NCI-H2227 treated with DMSO at 0.1 percent for 48 hours (cell line): ENCODE results near the gene RNF19B.
"Not testable (repeated sequence)": the region's sequence is repeated elsewhere in the genome, so short reads cannot be mapped to it uniquely, and the experiment has no call there.

Source experiments
- DNase-seq: peaks from one replicate; lab custom pipeline; 2025; lab: John Stamatoyannopoulos, UW

The RNF19B gene

DNA sequence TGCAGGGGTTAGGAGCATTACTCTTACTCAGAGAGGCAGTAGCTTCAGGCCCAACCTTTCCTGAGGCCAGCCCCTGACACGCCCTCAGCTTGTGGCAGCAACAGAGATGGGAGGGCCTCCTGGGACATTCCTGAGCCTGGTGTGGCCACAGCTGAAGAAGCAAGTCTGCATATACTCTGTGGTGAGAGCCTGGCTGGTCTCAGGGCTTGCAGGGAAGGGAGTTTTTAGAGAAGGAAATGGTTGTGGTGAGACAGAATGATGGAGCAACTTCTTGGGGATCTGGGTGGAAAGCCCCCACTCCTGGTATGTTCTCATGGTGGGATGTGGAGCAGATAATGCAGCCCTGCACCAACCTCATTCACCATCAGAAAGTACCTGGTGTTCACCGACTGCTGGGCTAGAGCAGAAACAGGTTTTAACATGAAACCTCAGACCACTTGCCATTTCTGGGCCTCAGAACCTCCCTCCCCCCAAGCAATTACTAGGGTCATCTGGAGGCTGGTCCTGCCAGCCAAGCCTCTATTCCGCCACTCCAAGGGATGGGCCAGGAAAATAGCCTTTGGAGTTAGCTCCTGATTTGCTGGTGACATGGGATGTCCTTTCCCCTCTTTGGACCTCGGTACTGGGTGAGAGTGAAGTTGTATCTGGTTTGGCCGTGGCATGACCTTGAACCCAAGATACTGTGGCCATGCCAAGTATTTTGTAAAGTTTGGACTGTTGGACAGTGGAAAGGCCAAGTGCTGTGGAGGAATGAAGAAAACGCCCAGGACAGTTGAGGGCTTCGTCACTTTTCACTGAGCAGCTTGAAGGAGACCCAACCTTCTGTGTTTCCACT, 28.1 kb upstream of the RNF19B start:
- DNase-seq, result no peak

DNA sequence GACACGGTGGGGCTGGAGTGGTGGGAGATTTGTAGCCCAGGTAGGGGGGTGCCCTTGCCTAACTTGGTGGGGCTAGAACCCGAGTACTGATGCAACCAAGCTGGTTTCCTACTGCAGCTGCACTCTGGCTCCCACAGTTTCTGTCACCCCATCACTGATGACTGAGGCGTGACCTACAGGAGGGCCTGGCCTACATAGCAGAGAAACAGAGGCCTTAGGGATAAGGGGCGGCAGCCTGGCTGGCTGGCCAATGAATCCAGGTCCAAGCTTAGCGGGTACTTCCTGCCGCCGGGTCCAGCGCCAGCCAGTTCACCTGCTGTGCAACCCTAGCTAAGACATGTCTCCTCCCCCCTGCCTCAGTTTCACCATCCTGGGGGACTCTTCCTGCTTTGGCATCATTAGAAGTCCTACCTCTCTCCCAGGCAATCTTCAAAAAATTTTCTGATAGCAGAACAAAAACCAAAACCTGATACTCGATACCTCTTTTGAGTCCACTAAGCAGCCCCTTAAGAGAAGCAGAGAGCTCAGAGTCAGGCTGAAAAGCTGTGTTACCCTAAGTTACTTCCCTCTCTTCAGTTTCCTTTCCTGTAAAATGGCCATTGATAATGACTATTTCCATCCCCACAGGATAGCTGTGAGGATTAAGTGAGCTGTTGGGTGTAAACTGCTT, 27.3 kb upstream of the RNF19B start:
- DNase-seq, result no peak

GRCh38 chr1:32991386-32991785, 26.8 kb upstream of the RNF19B start:
- DNase-seq, result no peak

- DNase-seq, result no peak
Measured at GRCh38 chr1:32990887-32991286, 26.3 kb upstream of the RNF19B start.

GRCh38 chr1:32989160-32990050, 24.8 kb upstream of the RNF19B start:
- DNase-seq, result no peak

DNA sequence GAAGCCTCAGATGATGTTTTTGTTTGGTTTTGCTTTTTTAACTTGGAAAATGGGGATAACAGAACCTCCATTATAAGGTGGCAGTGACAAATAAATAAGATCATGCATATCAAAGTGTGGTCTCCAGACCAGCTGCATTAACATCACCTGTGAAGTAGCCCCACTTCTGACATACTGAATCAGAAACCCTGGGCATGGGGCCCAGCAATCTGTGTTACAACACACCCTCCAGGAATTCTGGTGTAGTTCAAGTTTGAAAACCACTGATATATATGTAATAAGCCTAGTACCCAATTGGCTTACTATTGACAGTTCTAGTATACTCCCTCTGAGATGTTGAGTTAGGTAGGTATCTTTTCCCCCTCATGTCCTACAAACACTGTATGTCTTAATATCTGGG, 24.1 kb upstream of the RNF19B start:
- no peak for DNase-seq

DNA sequence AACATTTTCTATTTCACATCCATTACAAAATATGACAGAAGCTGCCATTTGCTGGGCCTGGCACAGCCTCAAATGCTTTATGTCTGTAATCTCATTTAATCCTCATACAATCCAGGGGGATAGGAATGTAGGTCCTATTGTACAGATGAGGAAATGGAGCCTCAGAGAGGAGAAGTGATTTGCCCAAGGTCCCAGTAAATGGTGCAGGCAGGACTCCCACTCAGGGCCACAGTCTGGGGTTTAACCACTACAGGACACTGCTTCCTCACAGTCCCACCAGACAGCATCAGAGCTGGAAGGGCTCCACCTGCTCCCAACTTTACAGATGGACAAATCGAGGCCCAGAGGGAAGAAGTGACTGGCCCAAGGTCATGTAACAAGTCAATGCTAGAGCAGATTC, 20.6 kb upstream of the RNF19B start:
- no peak for DNase-seq

DNA sequence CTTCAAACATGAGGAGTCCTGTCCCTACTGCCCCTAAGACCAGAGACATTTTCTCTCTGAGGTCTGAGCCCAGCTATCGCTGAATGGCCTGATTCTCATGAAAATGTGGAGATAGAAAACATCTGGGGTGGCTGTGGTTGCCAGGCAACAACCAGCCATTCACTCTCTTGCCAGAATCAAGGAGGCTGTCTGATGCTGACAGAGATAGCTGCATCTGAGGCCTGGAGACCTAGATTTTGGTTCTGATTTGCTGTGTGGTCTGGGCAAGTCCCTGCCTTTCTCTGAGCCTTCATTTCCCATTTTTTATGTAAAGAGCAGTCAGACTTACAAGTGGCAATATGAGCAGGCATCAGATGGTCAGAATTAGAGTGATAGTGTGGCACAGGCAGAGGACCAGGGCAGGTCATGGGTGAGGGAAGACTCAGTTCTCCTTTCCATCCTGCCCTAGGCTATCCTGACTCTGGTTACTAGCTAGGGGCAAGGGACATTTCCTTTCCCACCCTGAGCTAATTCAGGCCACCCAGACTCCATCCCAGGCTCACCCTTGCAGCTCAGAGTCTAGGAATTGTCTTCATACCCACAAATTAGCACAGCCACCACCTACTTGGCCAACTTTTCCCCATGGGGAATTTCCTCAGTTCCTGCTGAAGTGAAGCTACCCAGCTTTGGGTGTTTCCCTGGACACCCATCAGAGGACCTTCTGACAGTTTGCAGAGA, 20.0 kb upstream of the RNF19B start:
- no peak for DNase-seq

DNA sequence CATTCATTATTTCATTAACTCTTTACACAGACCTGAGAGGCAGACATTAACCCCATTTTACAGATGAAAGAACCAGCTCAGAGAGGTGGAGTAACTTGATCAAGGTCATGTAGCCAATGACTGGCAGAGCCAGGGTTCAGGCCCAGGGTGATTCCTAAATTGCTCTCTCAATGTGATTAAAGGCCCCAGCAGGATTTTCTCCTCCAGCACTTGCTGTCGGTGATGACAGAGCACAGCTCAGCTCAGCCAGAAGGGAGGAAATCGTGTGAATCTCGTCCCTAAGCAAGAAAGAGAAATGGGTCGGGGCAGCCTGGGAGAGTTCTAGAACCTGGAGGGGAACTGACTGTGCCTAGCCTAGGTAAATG, 19.5 kb upstream of the RNF19B start:
- no peak for DNase-seq

- no peak for DNase-seq
Measured at GRCh38 chr1:32983020-32983419, 18.4 kb upstream of the RNF19B start.

DNA sequence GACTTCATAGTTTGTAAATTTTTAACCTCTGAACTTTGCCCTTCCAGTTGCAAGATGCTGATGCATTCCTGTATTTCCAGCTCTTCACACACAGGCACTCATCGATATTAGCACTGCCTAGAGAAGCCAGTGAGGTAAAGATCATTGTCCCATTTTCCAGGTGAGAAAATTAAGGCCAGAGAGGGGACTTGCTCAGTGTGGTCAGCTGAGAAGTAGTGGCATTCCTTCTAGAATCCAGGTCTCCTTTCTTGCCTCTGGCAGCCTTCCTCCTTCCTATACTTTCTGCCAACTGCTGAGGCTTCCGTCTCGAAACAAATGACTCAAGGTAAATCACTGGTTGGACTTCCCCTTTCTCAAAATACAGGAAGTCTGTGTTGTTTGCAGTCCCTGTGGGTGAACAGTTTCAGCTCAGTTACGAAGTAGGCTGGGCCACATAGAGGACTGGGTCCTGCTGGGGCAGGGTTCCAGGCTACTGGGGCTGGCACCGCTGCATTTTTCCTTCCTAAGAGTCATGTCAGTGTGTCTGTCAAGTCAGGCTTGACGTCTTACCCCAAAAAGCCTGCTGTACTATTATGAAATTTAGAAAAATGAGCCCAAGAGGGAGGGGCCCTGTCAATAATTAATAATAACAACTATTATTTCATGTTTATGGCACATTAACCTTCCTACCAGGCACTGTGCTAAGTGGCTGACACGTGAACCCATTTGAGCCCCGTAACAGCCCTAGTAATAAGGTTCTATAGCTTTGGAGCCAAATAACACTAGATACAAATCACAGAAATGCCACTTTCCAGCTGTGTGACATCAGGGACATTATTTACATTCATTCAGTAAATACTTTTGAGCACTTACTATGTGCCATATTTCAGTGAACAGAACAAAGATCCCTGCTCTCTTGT, 16.6 kb upstream of the RNF19B start:
- no peak for DNase-seq

GRCh38 chr1:32980080-32980479, 15.5 kb upstream of the RNF19B start:
- DNase-seq, result no peak

- no peak for DNase-seq
Measured at GRCh38 chr1:32978854-32979253, 14.2 kb upstream of the RNF19B start.

GRCh38 chr1:32977546-32978087, 13.0 kb upstream of the RNF19B start:
- no peak for DNase-seq

GRCh38 chr1:32975055-32975454, 10.4 kb upstream of the RNF19B start:
- DNase-seq, result not testable (repeated sequence)

DNA sequence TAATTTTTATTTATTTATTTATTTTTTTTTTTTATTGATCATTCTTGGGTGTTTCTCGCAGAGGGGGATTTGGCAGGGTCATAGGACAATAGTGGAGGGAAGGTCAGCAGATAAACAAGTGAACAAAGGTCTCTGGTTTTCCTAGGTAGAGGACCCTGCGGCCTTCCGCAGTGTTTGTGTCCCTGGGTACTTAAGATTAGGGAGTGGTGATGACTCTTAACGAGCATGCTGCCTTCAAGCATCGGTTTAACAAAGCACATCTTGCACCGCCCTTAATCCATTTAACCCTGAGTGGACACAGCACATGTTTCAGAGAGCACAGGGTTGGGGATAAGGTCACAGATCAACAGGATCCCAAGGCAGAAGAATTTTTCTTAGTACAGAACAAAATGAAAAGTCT, 8.8 kb upstream of the RNF19B start:
- not testable (repeated sequence) for DNase-seq

DNA sequence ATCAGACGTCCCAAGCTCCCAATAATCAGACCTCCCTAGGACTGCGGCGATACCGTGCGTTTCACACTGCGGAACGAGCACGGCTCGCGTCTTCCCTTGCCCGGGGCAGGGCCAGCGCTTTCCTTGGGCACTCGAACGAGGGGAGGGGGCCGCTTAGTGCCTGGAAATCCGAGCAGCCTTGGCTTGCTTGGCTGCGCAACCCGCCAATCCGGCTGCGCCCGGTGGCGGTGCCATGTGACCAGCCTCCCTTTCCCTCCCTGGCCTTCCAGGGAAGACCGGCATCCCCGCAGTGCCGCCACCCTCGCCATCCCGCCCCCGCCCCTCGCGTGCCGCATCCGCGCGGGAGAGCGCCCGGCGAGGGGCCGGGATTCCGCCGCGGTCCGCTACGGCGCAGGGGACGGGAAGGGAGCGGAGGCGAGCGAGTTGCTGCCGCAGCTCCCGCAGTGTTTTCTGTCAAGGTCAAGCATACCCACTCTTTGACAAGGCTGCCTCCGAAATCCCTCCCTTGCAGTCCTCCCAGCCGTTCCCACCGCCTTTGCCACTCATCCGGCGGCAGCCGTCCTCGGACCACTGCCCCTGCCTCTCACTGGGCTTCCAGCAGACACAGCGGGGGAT, 8.3 kb upstream of the RNF19B start:
- peak; percentile 79 for DNase-seq

DNA sequence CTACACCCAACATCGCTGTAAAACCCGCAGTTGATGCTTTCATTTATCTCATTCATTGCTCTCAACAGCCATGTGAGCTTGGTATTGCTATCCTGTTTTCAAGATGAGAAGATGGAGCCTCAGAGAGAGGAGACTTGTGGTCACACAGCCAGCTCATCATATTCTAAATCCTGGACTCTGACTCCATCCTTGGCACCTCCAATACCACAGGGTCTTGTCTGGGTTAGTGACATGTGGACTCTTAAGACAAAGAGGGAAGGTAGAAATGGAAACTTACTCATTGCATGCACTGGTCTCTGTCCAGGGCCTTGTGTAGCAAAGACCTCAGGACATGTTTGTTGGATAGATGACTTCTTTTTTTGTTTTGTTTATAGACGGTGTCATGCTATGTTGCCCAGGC, 7.0 kb upstream of the RNF19B start:
- DNase-seq, result no peak

DNA sequence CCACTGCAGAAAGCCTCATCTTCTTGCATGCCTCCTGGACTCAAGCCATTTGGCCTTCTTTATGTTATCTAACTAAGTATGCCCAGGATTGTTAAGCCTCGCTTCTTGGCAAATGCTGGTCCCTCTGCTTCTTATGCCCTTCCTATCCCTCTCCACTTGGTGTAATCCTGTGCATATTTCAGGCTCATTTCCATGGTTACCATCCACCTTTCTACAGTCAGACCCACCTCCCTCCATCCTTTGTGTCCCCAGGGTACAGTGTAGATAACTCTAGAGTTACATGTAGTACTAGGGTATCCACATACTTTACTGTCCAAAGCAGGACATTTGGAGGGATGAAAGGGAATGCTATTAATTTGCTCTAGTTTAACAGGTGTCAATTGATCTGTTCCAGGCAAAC, 6.5 kb upstream of the RNF19B start:
- DNase-seq, result no peak

GRCh38 chr1:32969566-32969965, 5.0 kb upstream of the RNF19B start:
- no peak for DNase-seq
